ENCODE results near the gene CCDC167.

DNA sequence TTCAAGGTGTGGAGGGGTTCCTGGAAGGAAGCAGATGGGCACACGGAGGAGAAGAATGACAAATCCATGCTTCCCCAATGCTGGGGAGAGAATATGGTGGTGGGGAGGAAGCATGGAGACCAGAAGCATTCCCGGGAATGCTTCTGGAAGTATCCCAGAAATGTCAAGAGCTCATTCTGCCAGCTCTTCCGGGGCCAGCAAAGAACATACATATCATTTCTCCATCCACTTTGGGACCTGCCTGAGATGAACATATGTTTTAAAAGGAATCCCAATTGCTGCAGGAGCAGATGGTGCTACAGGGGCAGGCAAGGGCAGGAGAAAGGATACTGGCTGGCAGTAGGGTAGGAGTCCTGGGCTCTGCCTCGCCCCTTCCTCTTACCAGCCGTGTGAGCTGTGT lies 37.9 kb upstream of the CCDC167 start:
- TF ChIP-seq, protein P1, sequence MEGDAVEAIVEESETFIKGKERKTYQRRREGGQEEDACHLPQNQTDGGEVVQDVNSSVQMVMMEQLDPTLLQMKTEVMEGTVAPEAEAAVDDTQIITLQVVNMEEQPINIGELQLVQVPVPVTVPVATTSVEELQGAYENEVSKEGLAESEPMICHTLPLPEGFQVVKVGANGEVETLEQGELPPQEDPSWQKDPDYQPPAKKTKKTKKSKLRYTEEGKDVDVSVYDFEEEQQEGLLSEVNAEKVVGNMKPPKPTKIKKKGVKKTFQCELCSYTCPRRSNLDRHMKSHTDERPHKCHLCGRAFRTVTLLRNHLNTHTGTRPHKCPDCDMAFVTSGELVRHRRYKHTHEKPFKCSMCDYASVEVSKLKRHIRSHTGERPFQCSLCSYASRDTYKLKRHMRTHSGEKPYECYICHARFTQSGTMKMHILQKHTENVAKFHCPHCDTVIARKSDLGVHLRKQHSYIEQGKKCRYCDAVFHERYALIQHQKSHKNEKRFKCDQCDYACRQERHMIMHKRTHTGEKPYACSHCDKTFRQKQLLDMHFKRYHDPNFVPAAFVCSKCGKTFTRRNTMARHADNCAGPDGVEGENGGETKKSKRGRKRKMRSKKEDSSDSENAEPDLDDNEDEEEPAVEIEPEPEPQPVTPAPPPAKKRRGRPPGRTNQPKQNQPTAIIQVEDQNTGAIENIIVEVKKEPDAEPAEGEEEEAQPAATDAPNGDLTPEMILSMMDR (IDR thresholded peaks at IDR 0.05) = no peak
- TF ChIP-seq POLR2A (IDR thresholded peaks at IDR 0.05) = no peak
- TF ChIP-seq EP300 (IDR thresholded peaks at IDR 0.05) = no peak
